Measurements from ENCODE around the gene GPANK1. TPM values are rescaled to one million over a fixed set of nuclear protein-coding genes. Genes with fewer than 3 reads are reported as not detected.

Gene GPANK1
- total RNA-seq, 3 donors from 2014 or later: 34.9 to 37.8 (median 37.5) TPM

- H3K27me3 Mint-ChIP-seq (ENCODE audit: low read depth): no peaks in the 10 kb centered on the region
- H3K4me1 Mint-ChIP-seq (ENCODE audit: low read depth): peaks cover 31% of the 10 kb centered on the region
- H3K9me3 Mint-ChIP-seq: no peaks in the 10 kb centered on the region
- peaks cover 10% of the 10 kb centered on the region for H3K36me3 Mint-ChIP-seq (ENCODE audit: insufficient read depth)
- no peak for ATAC-seq
- H3K4me3 Mint-ChIP-seq: peak overlapping the region; percentile 99
- DNase-seq: no peak
Observed at GRCh38 chr6:31701666-31702404, 37.0 kb upstream of the GPANK1 start.

GRCh38 chr6:31700740-31701401 is 36.1 kb upstream of the GPANK1 start:
- no peaks in the 10 kb centered on the region for H3K27me3 Mint-ChIP-seq (ENCODE audit: low read depth)
- H3K4me1 Mint-ChIP-seq (ENCODE audit: low read depth): peaks cover 31% of the 10 kb centered on the region
- no peaks in the 10 kb centered on the region for H3K9me3 Mint-ChIP-seq
- ATAC-seq (no peak), DNase-seq (no peak)
- peak overlapping the region; percentile 99 for H3K4me3 Mint-ChIP-seq
- peaks cover 13% of the 10 kb centered on the region for H3K36me3 Mint-ChIP-seq (ENCODE audit: insufficient read depth)

- peaks cover 19% of the 10 kb centered on the region for H3K36me3 Mint-ChIP-seq (ENCODE audit: insufficient read depth)
- H3K4me3 Mint-ChIP-seq: no peak overlapping the region
- ATAC-seq: peak; percentile 23 to 35
- DNase-seq: no peak
- H3K9me3 Mint-ChIP-seq: no peaks in the 10 kb centered on the region
- H3K4me1 Mint-ChIP-seq (ENCODE audit: low read depth): peaks cover 28% of the 10 kb centered on the region
- no peaks in the 10 kb centered on the region for H3K27me3 Mint-ChIP-seq (ENCODE audit: low read depth)
Observed at GRCh38 chr6:31697555-31697954, 32.8 kb upstream of the GPANK1 start.

GRCh38 chr6:31693535-31693934 is 28.7 kb upstream of the GPANK1 start:
- H3K9me3 Mint-ChIP-seq: no peaks in the 10 kb centered on the region
- H3K27me3 Mint-ChIP-seq (ENCODE audit: low read depth): no peaks in the 10 kb centered on the region
- H3K4me3 Mint-ChIP-seq: no peak overlapping the region
- no peak for DNase-seq
- peaks cover 12% of the 10 kb centered on the region for H3K4me1 Mint-ChIP-seq (ENCODE audit: low read depth)
- no peak for ATAC-seq
- H3K36me3 Mint-ChIP-seq (ENCODE audit: insufficient read depth): peaks cover 22% of the 10 kb centered on the region

- Mint-ChIP-seq H3K4me3 (no peak overlapping the region), H3K9me3 (no peaks in the 10 kb centered on the region), H3K27me3 (ENCODE audit: low read depth) (no peaks in the 10 kb centered on the region), H3K36me3 (ENCODE audit: insufficient read depth) (peaks cover 22% of the 10 kb centered on the region), H3K4me1 (ENCODE audit: low read depth) (peaks cover 10% of the 10 kb centered on the region)
- ATAC-seq: no peak
- DNase-seq: no peak
Observed at GRCh38 chr6:31692886-31693285, 28.1 kb upstream of the GPANK1 start.

- Mint-ChIP-seq H3K4me3 (no peak overlapping the region), H3K36me3 (ENCODE audit: insufficient read depth) (peaks cover 21% of the 10 kb centered on the region)
- ATAC-seq: no peak
Observed at GRCh38 chr6:31692353-31692752, 27.6 kb upstream of the GPANK1 start.

GRCh38 chr6:31691564-31692108 is 26.8 kb upstream of the GPANK1 start:
- H3K4me1 Mint-ChIP-seq (ENCODE audit: low read depth): peaks cover 3% of the 10 kb centered on the region
- no peaks in the 10 kb centered on the region for H3K9me3 Mint-ChIP-seq
- no peak for ATAC-seq
- H3K27me3 Mint-ChIP-seq (ENCODE audit: low read depth): no peaks in the 10 kb centered on the region
- H3K36me3 Mint-ChIP-seq (ENCODE audit: insufficient read depth): peaks cover 17% of the 10 kb centered on the region
- DNase-seq: no peak
- no peak overlapping the region for H3K4me3 Mint-ChIP-seq

More at GRCh38 chr6:31692353-31692752, 27.6 kb upstream of the GPANK1 start:
- H3K4me1 Mint-ChIP-seq (ENCODE audit: low read depth): peaks cover 4% of the 10 kb centered on the region
- no peak for DNase-seq
- no peaks in the 10 kb centered on the region for H3K9me3 Mint-ChIP-seq
- H3K27me3 Mint-ChIP-seq (ENCODE audit: low read depth): no peaks in the 10 kb centered on the region

- DNase-seq: no peak
- Mint-ChIP-seq H3K27me3 (ENCODE audit: low read depth) (no peaks in the 10 kb centered on the region), H3K9me3 (no peaks in the 10 kb centered on the region), H3K36me3 (ENCODE audit: insufficient read depth) (peaks cover 19% of the 10 kb centered on the region), H3K4me1 (ENCODE audit: low read depth) (peaks cover 3% of the 10 kb centered on the region), H3K4me3 (no peak overlapping the region)
- no peak for ATAC-seq
Observed at GRCh38 chr6:31691078-31691463, 26.3 kb upstream of the GPANK1 start.

- Mint-ChIP-seq H3K27me3 (ENCODE audit: low read depth) (no peaks in the 10 kb centered on the region), H3K4me1 (ENCODE audit: low read depth) (peaks cover 3% of the 10 kb centered on the region), H3K4me3 (no peak overlapping the region), H3K36me3 (ENCODE audit: insufficient read depth) (peaks cover 22% of the 10 kb centered on the region), H3K9me3 (no peaks in the 10 kb centered on the region)
- DNase-seq (no peak), ATAC-seq (no peak)
Observed at GRCh38 chr6:31690231-31691077, 25.7 kb upstream of the GPANK1 start.

GRCh38 chr6:31689249-31690110 is 24.7 kb upstream of the GPANK1 start:
- Mint-ChIP-seq H3K9me3 (no peaks in the 10 kb centered on the region), H3K4me1 (ENCODE audit: low read depth) (peaks cover 3% of the 10 kb centered on the region), H3K4me3 (no peak overlapping the region), H3K27me3 (ENCODE audit: low read depth) (no peaks in the 10 kb centered on the region), H3K36me3 (ENCODE audit: insufficient read depth) (peaks cover 16% of the 10 kb centered on the region)
- DNase-seq (no peak), ATAC-seq (peak; percentile 25 to 34)

GRCh38 chr6:31687860-31688693 is 23.3 kb upstream of the GPANK1 start:
- H3K36me3 Mint-ChIP-seq (ENCODE audit: insufficient read depth): peaks cover 16% of the 10 kb centered on the region
- no peak overlapping the region for H3K4me3 Mint-ChIP-seq
- H3K4me1 Mint-ChIP-seq (ENCODE audit: low read depth): peaks cover 5% of the 10 kb centered on the region
- ATAC-seq (no peak), DNase-seq (no peak)
- no peaks in the 10 kb centered on the region for H3K27me3 Mint-ChIP-seq (ENCODE audit: low read depth)
- no peaks in the 10 kb centered on the region for H3K9me3 Mint-ChIP-seq

GRCh38 chr6:31687321-31687720 is 22.5 kb upstream of the GPANK1 start:
- no peaks in the 10 kb centered on the region for H3K9me3 Mint-ChIP-seq
- no peak overlapping the region for H3K4me3 Mint-ChIP-seq

GRCh38 chr6:31686483-31686882 is 21.7 kb upstream of the GPANK1 start:
- DNase-seq (no peak), ATAC-seq (no peak)
- H3K27me3 Mint-ChIP-seq (ENCODE audit: low read depth): no peaks in the 10 kb centered on the region
- peaks cover 7% of the 10 kb centered on the region for H3K4me1 Mint-ChIP-seq (ENCODE audit: low read depth)
- H3K36me3 Mint-ChIP-seq (ENCODE audit: insufficient read depth): peaks cover 13% of the 10 kb centered on the region
- no peaks in the 10 kb centered on the region for H3K9me3 Mint-ChIP-seq
- H3K4me3 Mint-ChIP-seq: no peak overlapping the region

More at GRCh38 chr6:31687321-31687720, 22.5 kb upstream of the GPANK1 start:
- H3K27me3 Mint-ChIP-seq (ENCODE audit: low read depth): no peaks in the 10 kb centered on the region
- peaks cover 15% of the 10 kb centered on the region for H3K36me3 Mint-ChIP-seq (ENCODE audit: insufficient read depth)
- ATAC-seq (no peak), DNase-seq (no peak)
- peaks cover 5% of the 10 kb centered on the region for H3K4me1 Mint-ChIP-seq (ENCODE audit: low read depth)
